CD4-positive, alpha-beta T cell treated with Interleukin-21 for 1 hour (primary cell): ENCODE data around the gene TRIM49.
"Not testable (repeated sequence)": the region's sequence is repeated elsewhere in the genome, so short reads cannot be mapped to it uniquely, and the experiment has no call there.

Experiments used
- DNase-seq: peaks from one replicate; pipeline ENCODE4 v3.0.0-alpha.2; 2020

TRIM49 gene, protein sequence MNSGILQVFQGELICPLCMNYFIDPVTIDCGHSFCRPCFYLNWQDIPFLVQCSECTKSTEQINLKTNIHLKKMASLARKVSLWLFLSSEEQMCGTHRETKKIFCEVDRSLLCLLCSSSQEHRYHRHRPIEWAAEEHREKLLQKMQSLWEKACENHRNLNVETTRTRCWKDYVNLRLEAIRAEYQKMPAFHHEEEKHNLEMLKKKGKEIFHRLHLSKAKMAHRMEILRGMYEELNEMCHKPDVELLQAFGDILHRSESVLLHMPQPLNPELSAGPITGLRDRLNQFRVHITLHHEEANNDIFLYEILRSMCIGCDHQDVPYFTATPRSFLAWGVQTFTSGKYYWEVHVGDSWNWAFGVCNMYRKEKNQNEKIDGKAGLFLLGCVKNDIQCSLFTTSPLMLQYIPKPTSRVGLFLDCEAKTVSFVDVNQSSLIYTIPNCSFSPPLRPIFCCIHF

DNA sequence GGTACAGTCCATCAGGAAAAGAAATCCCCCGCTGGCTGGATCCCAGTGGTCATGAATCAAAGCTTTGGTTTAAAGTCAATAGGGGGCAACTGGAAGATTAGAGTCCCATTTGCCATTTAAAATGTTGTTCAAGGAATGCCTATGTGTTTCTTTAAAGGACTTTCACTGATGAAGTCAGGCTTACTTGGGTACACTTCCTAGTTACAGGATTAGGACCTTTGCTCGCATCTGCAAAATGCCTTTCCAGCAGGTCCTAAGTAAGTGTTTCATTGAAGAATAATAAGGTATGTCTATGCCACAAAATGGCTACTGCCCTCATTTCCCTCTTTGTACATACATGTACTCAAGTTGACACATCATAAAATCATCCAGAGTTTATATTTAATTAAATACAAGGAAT is at the start of gene TRIM49:
TRIM49 (minus strand) TSS at position 101 of the 400 bp plus-strand sequence. CDS start 4,106 bp downstream, outside the sequence.
- DNase-seq, result not testable (repeated sequence)

DNA sequence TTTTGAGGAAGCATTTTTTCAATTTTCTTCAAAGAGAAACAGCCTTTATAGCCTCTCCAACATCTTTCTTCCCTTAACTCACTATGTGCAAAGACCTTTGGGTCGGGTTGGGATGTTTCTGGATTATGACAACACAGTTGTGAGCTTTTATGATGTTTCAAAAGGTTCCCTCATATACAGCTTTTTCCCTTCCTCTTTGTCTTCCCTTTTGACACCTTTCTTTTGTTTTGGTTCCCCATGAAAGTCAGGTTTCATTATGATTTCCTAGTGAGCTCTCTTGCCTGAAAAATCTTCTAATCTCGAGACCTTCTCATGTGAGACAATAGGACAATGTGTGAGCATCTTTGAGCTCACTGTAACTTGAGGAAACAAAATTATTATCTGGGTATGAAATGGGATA is 18.3 kb upstream of the TRIM49 start:
- not testable (repeated sequence) for DNase-seq

DNA sequence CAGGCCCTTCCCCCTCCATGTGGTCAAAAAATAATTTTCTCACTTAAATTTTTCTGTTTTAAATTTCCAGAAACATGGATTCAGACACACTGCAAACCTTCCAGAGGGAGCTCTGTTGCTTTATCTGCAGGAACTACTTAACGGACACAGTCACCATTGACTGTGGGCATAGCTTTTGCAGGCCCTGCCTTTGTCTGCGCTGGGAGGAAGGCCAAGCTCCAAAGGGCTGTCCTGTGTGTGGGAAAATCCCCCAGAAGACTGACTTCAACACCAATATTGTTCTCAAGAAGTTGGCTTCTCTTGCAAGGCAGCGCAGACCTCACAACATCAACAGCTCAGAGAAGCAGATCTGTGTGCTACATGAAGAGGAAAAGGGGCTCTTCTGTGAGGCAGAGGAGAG is 11.6 kb upstream of the TRIM49 start:
- not testable (repeated sequence) for DNase-seq

DNA sequence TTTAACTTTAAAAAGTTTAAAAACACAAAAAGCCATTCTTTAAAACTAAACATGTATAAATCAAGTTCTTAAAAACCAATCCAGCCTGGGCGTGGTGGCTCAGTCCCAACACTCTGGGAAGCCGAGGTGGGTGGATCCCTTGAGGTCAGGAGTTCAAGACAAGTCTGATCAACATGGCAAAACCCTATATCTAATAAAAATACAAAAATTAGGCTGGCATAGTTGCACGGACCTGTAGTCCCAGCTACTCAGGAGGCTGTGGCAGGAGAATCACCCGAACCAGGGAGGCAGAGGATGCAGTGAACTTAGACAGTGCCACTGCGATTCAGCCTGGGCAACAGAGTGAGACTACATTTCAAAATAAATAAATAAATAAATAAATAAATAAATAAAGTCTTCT is 5.2 kb upstream of the TRIM49 start:
- not testable (repeated sequence) for DNase-seq

DNA sequence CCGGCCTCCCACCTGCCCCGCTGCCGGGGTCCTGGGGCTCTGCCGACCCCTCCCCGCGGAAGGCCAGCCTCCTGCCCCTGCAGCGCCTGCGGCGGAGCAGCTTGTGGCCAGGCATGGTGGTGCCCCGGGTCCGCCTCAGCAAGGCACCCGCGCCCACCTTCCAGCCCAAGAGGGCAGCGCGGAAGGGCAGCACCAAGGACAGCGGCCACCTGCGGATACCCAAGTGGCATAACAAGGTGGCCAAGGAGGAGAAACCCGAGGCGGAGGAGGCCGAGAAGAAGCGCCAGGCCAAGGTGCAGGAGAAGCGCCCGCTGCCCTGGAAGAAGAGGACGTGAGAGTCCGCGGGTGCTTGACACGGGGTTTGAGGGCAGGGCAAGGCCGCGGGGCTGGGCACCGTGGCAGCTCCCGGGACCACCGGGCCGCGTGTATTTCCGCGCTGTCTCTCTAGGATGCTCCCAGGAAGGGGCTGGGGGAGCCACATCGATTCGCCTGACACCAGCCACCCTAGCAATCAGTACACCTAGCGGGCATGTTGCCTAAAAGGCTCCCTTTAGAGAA is 20.8 kb downstream of the TRIM49 start:
- not testable (repeated sequence) for DNase-seq

DNA sequence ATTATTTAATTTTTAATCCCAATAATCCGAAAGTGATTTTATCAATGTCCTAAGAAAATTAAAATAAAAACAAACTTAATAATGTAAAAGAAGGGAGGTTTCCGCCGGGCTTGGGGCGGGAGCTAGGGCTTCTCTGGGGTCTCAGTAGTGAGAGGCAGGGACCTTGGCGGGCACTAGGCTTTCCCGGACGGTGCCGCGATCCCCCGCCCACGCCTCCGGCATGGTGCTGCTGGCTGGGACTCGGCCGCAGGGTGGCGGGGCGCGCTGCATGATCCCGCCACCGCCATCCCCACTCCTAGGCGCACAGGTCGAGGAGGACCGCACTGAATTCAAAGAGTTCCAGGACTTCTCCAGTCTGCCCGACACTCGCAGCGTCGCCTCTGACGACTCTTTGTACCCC is 22.6 kb downstream of the TRIM49 start:
- DNase-seq, result not testable (repeated sequence)

DNA sequence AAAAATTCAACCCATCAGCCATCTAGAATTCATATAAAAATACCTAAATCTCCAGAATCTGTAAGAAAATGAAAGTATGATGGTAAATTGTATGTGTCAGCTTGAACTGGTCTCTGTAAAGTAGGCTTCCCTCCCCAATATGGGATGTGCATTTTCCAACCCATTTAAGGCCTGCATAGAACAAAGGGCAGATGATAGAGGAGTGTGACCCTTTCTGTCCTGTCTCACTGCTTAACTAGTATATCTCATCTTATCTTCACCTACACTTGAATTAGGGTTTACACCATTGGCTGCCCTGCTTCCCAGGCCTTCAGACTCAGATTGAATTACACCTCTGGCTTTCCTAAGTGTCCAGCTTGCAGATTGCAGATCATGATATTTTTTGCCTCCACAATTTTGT is 57.6 kb downstream of the TRIM49 start:
- DNase-seq, result not testable (repeated sequence)
